Natural killer cell (primary cell): Measurements from ENCODE around the gene RTF1. TPM values are rescaled to one million over a fixed set of nuclear protein-coding genes. Genes with fewer than 3 reads are reported as not detected.
A peak's percentile ranks its signal among the peaks of the same experiment; 100 is the strongest.

Experiments used
- ATAC-seq, 3 donors: fragments of 150-1000 bp in 2 of 3; fragments of 200-7000 bp in 1 of 3; cut with Tn5 transposase; 1 replicate in 1 of 3; 2 replicates in 2 of 3; pipeline ENCODE4 v1.10.0; 2021; ENCODE audit warnings: mild to moderate bottlenecking in 2 of 3, moderate library complexity in 2 of 3
- DNase-seq, 2 donors: peaks; one replicate each; pipeline versions ENCODE4 v3.0.0 to v3.0.0-alpha.2; 2013 to 2021; ENCODE audit warnings: mixed read lengths in 1 of 2
- H3K27ac ChIP-seq: one replicate; pipeline ENCODE4 v1.5.1; 2013; ENCODE audit warnings: mild to moderate bottlenecking, low read length
- H3K27me3 ChIP-seq: one replicate; pipeline ENCODE4 v1.6.1; 2013; ENCODE audit warnings: low read length; ENCODE audit not compliant: control insufficient read depth, insufficient read depth
- H3K36me3 ChIP-seq: one replicate; pipeline ENCODE4 v1.6.1; 2013; ENCODE audit warnings: low read length; ENCODE audit not compliant: control insufficient read depth, insufficient read depth
- H3K4me1 ChIP-seq: one replicate; pipeline ENCODE4 v1.6.1; 2013; ENCODE audit warnings: low read length; ENCODE audit not compliant: control insufficient read depth, insufficient read depth
- H3K4me3 ChIP-seq: one replicate; pipeline ENCODE4 v1.5.1; 2013; ENCODE audit warnings: low read length
- H3K9me3 ChIP-seq: one replicate; pipeline ENCODE4 v1.6.1; 2013; ENCODE audit warnings: low read length; ENCODE audit not compliant: control insufficient read depth, insufficient read depth
- H3K27ac Mint-ChIP-seq, 2 donors: one replicate each; pipeline ENCODE4 v1.8.0; 2022; ENCODE audit warnings: mild to moderate bottlenecking in 2 of 2, mixed read lengths in 2 of 2, moderate library complexity in 1 of 2
- H3K27me3 Mint-ChIP-seq, 2 donors: one replicate each; pipeline ENCODE4 v1.8.0; 2022; ENCODE audit warnings: low read depth in 2 of 2, mixed read lengths in 2 of 2
- H3K36me3 Mint-ChIP-seq: one replicate; pipeline ENCODE4 v1.8.0; 2022; ENCODE audit warnings: mixed read lengths
- H3K4me1 Mint-ChIP-seq, 2 donors: one replicate each; pipeline ENCODE4 v1.8.0; 2022; ENCODE audit warnings: mixed read lengths in 2 of 2
- H3K4me3 Mint-ChIP-seq: one replicate; pipeline ENCODE4 v1.8.0; 2022; ENCODE audit warnings: mild to moderate bottlenecking, moderate library complexity, mixed read lengths
- H3K9me3 Mint-ChIP-seq, 2 donors: one replicate each; pipeline ENCODE4 v1.8.0; 2022; ENCODE audit warnings: mixed read lengths in 2 of 2
- WGBS: methylation state at CpG from one replicate; pipeline ENCODE4 v1.1.7; 2013; ENCODE audit warnings: missing lambda C conversion rate; ENCODE audit not compliant: insufficient coverage; 5-methylcytosine and 5-hydroxymethylcytosine counted together
- intact Hi-C: fragments of 100-400 bp; cut with micrococcal nuclease; formaldehyde crosslinking; loops from one replicate; pipeline ENCODE4 v1.14.2; 2022
- total RNA-seq, 4 donors: library from RNA; stranded (reverse); fragments of 120-200 nt in 1 of 4; gene quantifications; one replicate each; pipeline versions ENCODE4 v1.2.3 to v1.2.4, GENCODE V29; 2013 to 2022
- TF ChIP-seq, protein P1 (sequence below): fragments of 200-600 bp; IDR thresholded peaks from one replicate; pipeline ENCODE4 v1.8.0; 2022; ENCODE audit warnings: antibody characterized with exemption

Gene RTF1
- total RNA-seq, 3 donors from 2014 or later (not counting 1 experiment from before 2014, with no cell fraction given), result 35.8 to 53.1 (median 42.7) TPM

DNA sequence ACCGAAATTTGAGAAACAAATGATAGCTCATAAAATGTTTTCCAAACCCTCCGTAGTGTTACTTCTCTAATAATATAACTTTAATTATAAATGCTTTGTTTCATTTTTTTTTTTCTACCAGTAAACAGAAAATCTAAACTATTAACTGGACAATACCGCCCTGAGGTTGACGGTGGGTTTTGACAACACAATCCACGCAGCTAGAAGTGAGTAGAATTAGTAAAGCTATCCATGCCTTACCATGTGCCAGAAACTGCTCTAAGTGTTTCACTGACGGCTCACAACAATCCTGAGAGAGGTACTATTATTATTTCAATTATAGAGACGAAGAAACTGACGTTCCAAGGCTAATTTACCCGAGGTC is 15.0 kb upstream of the RTF1 start:
- Mint-ChIP-seq H3K9me3 (no peaks in the 10 kb centered on the region), H3K36me3 (peaks cover under 1% of the 10 kb centered on the region), H3K4me1 (peaks cover 10 to 15% of the 10 kb centered on the region in 2 donors), H3K27me3 (no peaks in the 10 kb centered on the region), H3K27ac (peak overlapping the region; percentile 89 to 95), H3K4me3 (peak overlapping the region; percentile 94)
- DNase-seq (no peak), ATAC-seq (peak in 2 of 3 donors; percentile 21 to 39)
- TF ChIP-seq, protein P1, sequence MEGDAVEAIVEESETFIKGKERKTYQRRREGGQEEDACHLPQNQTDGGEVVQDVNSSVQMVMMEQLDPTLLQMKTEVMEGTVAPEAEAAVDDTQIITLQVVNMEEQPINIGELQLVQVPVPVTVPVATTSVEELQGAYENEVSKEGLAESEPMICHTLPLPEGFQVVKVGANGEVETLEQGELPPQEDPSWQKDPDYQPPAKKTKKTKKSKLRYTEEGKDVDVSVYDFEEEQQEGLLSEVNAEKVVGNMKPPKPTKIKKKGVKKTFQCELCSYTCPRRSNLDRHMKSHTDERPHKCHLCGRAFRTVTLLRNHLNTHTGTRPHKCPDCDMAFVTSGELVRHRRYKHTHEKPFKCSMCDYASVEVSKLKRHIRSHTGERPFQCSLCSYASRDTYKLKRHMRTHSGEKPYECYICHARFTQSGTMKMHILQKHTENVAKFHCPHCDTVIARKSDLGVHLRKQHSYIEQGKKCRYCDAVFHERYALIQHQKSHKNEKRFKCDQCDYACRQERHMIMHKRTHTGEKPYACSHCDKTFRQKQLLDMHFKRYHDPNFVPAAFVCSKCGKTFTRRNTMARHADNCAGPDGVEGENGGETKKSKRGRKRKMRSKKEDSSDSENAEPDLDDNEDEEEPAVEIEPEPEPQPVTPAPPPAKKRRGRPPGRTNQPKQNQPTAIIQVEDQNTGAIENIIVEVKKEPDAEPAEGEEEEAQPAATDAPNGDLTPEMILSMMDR, result no peak
- H3K4me3 ChIP-seq, result peak overlapping the region; percentile 80
- H3K27me3 ChIP-seq, result no peaks in the 10 kb centered on the region
- no peaks in the 10 kb centered on the region for H3K36me3 ChIP-seq
- 2% methylated on average over 7 of the region's 9 CpGs for WGBS
- peaks cover 16% of the 10 kb centered on the region for H3K4me1 ChIP-seq
- peak overlapping the region; percentile 75 for H3K27ac ChIP-seq
- intact Hi-C loops, result loop anchor here (1.0 kb wide), 2 partner anchors 15 to 70 kb away; partner anchors contain the start of genes NUSAP1, OIP5 and RTF1
- no peaks in the 10 kb centered on the region for H3K9me3 ChIP-seq

DNA sequence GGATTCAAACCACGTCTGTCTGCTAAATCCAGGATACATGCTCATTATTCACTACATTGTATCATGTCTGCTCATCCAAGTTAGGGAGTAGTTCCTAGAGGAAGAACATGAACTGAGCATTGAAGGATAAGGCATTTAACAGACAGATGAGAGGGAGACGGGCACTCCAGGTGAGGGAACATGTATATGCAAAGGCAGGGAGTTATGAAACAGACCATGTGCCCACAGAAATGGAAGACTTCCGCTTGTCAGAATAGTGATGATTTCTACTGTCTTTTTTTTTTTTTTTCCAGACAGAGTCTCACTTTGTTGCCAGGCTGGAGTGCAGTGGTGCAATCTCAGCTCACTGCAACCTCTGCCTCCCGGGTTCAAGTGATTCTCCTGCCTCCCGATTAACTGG is 9.6 kb upstream of the RTF1 start:
- TF ChIP-seq, protein P1, result no peak
- H3K36me3 ChIP-seq, result no peaks in the 10 kb centered on the region
- H3K27ac Mint-ChIP-seq, result no peak overlapping the region
- no peak overlapping the region for H3K4me3 ChIP-seq
- no peaks in the 10 kb centered on the region for H3K9me3 Mint-ChIP-seq
- H3K27ac ChIP-seq, result no peak overlapping the region
- H3K4me3 Mint-ChIP-seq, result no peak overlapping the region
- no peaks in the 10 kb centered on the region for H3K27me3 ChIP-seq
- no peaks in the 10 kb centered on the region for H3K36me3 Mint-ChIP-seq
- no peaks in the 10 kb centered on the region for H3K9me3 ChIP-seq
- WGBS, result 89% methylated on average over 4 of the region's 5 CpGs
- H3K4me1 Mint-ChIP-seq, result peaks cover 9 to 10% of the 10 kb centered on the region in 2 donors
- peaks cover 7% of the 10 kb centered on the region for H3K4me1 ChIP-seq
- no peak for ATAC-seq
- peaks cover 0 to 2% of the 10 kb centered on the region in 2 donors for H3K27me3 Mint-ChIP-seq
- no peak for DNase-seq
- intact Hi-C loops, result no loop called here

DNA sequence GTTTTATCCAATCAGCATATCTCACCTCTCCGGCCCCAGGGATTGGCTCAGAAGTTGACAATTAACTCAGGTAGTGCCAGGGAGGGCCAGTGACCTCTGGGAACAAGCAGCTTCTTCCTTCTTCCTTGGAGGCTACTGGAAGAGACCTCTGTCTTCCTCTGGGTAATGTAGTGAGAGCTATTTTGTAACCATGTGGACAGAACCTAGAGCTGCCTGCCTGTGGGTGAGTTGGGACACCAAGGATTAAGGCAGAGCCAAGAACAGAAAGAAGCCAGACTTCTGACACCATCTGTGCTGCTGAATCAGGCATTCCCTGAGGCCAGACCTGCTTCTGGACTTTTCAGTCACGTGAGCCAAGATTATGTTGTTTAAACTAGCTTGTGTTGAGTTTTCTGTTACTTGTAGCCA is 8.7 kb upstream of the RTF1 start:
- intact Hi-C loops, result no loop called here
- 93% methylated on average over 2 of the region's 2 CpGs for WGBS
- TF ChIP-seq, protein P1, result no peak
- H3K27ac ChIP-seq, result no peak overlapping the region
- peaks cover 1% of the 10 kb centered on the region for H3K4me1 ChIP-seq
- H3K27ac Mint-ChIP-seq, result no peak overlapping the region
- H3K36me3 ChIP-seq, result no peaks in the 10 kb centered on the region
- no peaks in the 10 kb centered on the region for H3K27me3 ChIP-seq
- H3K4me1 Mint-ChIP-seq, result peaks cover 0 to 5% of the 10 kb centered on the region in 2 donors
- no peaks in the 10 kb centered on the region for H3K9me3 Mint-ChIP-seq
- H3K9me3 ChIP-seq, result no peaks in the 10 kb centered on the region
- no peak for DNase-seq
- no peak overlapping the region for H3K4me3 ChIP-seq
- H3K4me3 Mint-ChIP-seq, result no peak overlapping the region
- H3K27me3 Mint-ChIP-seq, result peaks cover 0 to 2% of the 10 kb centered on the region in 2 donors
- H3K36me3 Mint-ChIP-seq, result no peaks in the 10 kb centered on the region
- no peak for ATAC-seq

DNA sequence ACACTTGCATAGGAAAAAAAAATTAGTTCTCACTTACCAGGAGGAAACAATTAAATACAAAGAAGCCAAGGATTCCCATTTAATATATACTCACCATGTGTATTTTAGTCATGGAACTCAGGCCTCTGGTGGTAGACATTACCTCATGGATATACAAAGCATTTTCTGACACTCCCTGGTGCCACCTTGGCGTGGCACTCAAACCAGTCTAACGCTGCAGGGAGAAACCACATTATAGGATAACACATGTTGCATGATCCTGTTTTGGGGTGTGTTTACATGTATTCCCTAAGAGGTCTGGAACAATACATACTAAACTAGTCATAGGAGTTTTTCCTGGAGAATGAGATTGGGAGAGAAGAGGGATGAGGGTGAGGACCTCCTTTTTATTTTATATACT is 5.9 kb upstream of the RTF1 start:
- ATAC-seq (no peak), DNase-seq (no peak)
- Histone ChIP-seq H3K36me3 (no peaks in the 10 kb centered on the region), H3K27ac (no peak overlapping the region), H3K4me1 (peaks cover 6% of the 10 kb centered on the region), H3K4me3 (no peak overlapping the region), H3K27me3 (no peaks in the 10 kb centered on the region), H3K9me3 (no peaks in the 10 kb centered on the region)
- H3K4me1 Mint-ChIP-seq, result peaks cover 0 to 4% of the 10 kb centered on the region in 2 donors
- no peaks in the 10 kb centered on the region for H3K9me3 Mint-ChIP-seq
- intact Hi-C loops, result no loop called here
- TF ChIP-seq, protein P1, result no peak
- H3K27ac Mint-ChIP-seq, result no peak overlapping the region
- WGBS, result 100% methylated on average over 1 of the region's 2 CpGs
- peaks cover 0 to 2% of the 10 kb centered on the region in 2 donors for H3K27me3 Mint-ChIP-seq
- H3K4me3 Mint-ChIP-seq, result no peak overlapping the region
- no peaks in the 10 kb centered on the region for H3K36me3 Mint-ChIP-seq
